Activated gamma-delta T cell treated with Interleukin-2 at 50 U/mL for 16 hours (primary cell): Measurements from ENCODE around the gene CLDN14.

Source experiments
- DNase-seq: peaks from one replicate; pipeline ENCODE4 v3.0.0-alpha.2; 2020

Gene CLDN14

DNA sequence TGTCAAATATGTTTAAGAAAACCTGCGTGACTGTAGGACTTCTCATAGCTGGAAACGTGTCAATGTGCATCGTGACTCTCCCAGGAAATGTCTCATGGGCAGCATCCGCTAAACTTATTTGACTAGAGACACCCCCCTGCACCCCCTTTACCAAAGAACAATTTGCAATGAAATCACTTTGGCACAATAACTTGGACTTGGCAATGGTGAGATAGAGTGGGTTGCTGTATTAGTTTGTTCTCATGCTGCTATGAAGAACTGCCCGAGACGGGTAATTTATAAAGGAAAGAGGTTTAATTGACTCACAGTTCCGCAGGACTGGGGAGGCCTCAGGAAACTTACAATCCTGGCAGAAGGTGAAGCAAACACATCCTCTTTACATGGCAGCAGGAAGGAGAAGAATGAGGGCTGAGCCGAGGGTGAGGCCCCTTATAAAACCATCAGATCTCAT, 13.8 kb downstream of the CLDN14 start:
- DNase-seq, result no peak

DNA sequence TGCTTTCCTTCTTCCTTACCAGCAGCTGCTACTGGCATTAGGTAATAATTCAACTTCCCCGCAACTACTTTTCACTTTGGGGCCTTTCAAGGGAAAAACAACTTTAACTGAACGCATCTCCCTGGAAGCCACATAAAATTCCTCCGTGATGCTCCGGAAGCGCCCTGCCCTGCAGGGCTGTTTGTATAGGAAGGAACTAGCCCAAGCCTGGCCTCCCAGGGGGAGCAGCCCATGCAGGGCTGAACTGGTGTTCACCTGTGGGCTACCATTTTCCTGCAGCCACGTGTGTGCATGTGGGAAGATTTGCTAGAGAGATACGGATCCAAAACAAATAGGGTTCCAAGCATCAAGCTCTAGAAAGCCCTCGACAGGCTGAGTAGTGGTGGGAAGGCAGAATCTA, 14.4 kb downstream of the CLDN14 start:
- no peak for DNase-seq

DNA sequence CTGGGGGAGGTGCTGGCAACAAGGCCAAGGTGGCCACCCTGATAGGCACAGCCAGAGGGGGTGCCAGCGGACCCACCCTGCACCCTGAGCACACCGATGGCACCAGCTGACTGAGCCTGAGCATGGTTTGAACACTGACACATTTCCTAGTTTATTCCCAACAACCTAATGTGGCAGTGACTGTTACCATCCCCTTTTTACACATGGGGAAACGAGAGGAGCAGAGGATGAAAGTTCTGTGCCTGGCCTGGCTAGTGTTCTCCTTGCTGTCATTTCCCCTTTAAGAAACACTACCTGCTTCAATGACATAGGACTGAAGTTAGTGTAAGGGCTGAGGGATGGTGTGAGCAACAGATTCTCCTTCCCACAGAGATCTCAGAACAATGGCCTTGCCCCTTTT, 15.3 kb downstream of the CLDN14 start:
- no peak for DNase-seq

DNA sequence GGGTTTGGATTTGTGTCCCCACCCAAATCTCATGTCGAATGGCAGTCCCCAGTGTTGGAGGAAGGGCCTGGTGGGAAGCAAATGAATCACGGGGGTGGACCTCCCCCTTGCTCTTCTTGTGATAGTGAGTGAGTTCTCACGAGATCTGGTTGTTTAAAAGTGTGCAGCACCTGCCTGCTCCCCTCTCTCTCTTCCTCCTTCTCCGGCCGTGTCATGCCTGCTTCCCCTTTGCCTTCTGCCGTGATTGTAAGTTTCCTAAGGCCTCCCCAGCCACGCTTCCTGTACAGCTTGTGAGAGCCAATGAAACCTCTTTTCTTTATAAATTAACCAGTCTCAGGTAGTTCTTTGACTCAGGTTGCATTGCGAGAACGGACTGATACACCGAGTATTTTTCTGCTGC, 15.9 kb downstream of the CLDN14 start:
- no peak for DNase-seq

GRCh38 chr21:36463204-36463603, 16.7 kb downstream of the CLDN14 start:
- DNase-seq, result no peak

GRCh38 chr21:36461918-36462486, 17.9 kb downstream of the CLDN14 start:
- no peak for DNase-seq

DNA sequence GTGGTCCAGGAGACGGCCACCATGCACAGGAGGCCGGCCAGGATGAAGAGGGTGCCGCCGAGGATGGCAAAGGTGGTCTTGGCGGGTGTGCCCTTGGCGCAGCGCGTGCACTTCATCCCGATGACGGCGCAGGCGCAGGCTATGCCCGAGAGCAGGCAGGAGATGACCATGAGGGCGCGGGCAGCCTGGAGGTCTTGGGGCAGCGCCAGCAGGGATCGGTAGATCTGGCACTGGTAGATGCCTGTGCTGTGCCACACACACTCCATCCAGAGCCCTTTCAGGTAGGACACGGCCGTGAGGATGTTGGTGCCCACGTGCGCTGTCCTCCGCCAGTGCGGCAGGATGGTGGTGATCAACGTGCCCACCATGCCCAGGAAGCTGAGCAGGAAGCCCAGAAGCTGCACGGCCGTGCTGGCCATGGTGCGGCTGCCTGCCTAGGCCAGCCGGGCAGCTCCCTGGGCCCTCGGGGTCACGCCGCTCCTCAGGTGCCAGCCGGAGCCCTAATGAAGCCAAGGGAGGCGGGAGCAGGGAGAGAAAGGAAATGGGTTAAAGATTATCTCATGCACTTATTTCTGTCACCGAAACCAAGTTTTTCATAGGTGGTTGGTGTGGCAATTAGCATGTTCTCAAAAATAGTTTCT, 18.5 kb downstream of the CLDN14 start:
- no peak for DNase-seq

GRCh38 chr21:36460866-36461265, 19.1 kb downstream of the CLDN14 start:
- no peak for DNase-seq

- DNase-seq, result no peak
Observed at GRCh38 chr21:36459098-36459497, 20.8 kb downstream of the CLDN14 start.

GRCh38 chr21:36456729-36457414, 23.1 kb downstream of the CLDN14 start:
- DNase-seq, result no peak

GRCh38 chr21:36454706-36455105, 25.2 kb downstream of the CLDN14 start:
- DNase-seq, result no peak

DNA sequence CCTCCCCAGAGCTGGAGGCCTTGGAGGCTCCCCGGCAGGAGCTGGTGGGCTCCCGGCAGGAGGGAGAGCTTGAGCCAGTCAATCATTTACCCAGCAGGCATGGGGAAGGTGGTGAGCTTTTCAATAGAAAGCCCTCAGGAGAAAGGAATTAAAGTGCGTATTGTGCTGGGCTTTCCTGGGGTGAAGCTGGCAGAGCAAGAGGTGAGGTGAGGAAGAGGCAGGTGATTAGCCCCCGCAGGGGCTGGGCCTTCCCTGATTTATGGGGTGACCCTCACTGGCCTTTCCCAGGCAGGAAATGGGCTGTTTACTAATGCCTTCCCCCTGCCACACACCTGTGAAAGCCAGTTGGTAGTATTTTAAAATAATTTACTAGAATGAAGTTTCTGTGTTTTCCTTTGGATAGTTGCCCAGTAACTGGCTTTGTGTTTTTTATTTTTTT, 25.8 kb downstream of the CLDN14 start:
- DNase-seq, result no peak

DNA sequence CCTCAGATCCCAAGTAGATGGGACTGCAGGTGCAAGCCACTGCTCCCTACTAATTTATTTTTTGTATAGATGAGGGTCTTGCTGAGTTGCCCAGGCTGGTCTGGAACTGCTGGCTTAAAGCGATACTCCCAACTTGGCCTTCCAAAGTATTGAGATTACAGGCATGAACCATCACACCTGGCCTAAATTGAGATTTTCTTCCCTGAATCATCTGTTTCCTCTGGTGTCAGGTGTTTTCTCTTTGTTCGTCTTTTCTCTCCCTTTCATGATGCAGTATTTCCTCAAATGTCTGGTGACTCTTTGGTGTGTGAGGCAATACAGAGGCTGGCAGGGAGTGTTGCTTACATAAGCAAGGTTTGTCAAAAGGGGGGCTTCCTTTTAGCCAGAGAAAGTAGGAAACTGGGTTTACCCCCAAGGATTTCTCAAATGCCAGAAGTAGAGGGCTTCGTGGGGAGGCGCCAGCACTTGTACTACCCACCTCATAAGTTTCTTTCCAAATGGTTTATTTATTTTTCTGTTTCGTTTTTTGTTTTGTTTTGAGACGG, 27.6 kb downstream of the CLDN14 start:
- DNase-seq, result no peak

DNA sequence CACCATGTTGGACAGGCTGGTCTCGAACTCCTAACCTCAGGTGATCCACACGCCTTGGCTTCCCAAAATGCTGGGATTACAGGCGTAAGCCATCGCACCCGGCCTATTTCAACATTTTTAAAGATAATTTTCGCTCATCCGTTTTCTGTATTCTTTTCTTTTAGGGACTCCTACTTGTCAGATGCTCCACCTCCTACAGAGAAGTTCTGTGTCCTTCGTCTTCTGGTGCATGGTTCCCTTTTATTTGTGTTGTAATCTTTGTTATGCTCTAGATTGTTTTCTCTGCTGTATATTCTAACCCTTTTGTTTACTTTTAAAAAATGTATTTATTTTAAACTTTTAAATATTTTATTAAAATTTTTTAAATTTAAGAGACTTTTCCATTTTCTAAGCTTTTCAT, 28.4 kb downstream of the CLDN14 start:
- DNase-seq, result no peak

- DNase-seq, result no peak
Observed at GRCh38 chr21:36450511-36450910, 29.4 kb downstream of the CLDN14 start.

DNA sequence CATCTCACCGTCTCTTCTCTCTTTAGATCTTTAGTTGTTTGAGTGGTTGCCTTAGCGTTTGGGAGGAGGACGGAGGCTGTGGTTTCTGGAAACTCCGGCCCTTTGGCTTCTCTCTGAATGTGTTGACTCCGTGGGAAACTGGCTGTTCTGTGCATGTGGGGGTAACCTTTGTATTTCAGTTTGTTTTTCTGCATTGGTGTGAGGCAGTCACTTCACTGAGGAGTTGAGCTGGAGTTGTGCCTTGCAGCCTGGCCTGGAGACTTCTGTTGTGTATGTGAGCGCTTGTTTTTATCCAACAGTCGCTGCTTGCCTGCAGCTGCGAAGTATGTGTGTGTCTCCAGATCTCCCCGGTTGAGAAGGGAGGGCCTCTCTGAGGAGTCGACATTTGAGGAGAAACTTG, 33.6 kb downstream of the CLDN14 start:
- DNase-seq, result no peak

DNA sequence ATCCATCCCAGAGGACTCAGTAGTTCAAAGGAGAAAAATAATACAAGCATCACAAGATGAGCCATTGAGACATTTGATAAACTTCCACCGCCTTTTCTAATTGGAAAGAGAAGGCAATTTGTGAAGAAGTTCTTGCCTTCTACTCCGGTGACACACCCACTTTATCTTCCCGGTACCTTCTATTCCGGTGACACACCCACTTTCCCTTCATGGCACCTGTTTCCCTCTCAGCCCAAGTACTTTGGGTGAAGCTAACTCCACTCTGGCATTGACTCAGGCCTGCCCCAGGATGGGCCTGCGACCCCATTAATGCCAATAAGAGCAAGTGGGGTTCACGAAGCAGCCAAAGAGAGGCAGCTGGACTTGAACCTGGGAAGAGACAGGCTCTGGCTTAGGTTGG, 38.2 kb downstream of the CLDN14 start:
- no peak for DNase-seq

GRCh38 chr21:36437745-36438128, 42.2 kb downstream of the CLDN14 start:
- DNase-seq, result no peak

GRCh38 chr21:36436829-36437744, 42.8 kb downstream of the CLDN14 start:
- no peak for DNase-seq

- no peak for DNase-seq
Observed at GRCh38 chr21:36434144-36434543, 45.8 kb downstream of the CLDN14 start.

- no peak for DNase-seq
Observed at GRCh38 chr21:36433059-36433709, 46.7 kb downstream of the CLDN14 start.

DNA sequence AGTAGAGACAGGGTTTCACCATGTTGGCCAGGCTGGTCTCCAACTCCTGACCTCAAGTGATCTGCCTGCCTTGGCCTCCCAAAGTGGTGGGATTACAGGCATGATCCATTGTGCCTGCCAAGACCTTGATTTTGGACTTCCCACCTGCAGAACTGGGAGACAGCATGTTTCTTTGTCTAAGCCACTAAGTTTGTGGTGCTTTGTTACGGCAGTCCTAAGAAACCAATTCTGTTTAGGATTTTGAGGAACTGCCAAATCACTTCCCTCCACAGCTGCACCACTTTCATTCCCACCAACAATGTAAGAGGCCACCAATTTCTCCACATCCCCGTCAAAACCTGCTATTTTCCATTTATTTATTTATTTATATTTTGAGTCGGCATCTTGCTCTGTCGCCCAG, 48.7 kb downstream of the CLDN14 start:
- no peak for DNase-seq

- DNase-seq, result no peak
Observed at GRCh38 chr21:36430841-36431240, 49.1 kb downstream of the CLDN14 start.
